ENCODE measurements around the gene IL34.

Gene IL34

GRCh38 chr16:70695331-70696070 is 49.1 kb downstream of the IL34 start:
- peaks cover 3 to 12% of the 10 kb centered on the region in 2 donors for H3K36me3 ChIP-seq (replicated peaks in 1 of 2; ENCODE audit: control insufficient read depth in 2 of 2, insufficient read depth in 2 of 2, low read length in 2 of 2)
- H2AK5ac ChIP-seq (ENCODE audit: low read depth, low read length) = peak overlapping the region; percentile 44
- H2AFZ ChIP-seq (ENCODE audit: low read length) = no peak overlapping the region
- H3K23ac ChIP-seq (ENCODE audit: low read depth, low read length, poor library complexity) = peak overlapping the region; percentile 12
- no peak overlapping the region for H3K4me3 ChIP-seq (ENCODE audit: low read length in 2 of 2)
- H3K9me3 ChIP-seq (replicated peaks in 1 of 2; ENCODE audit: control insufficient read depth in 2 of 2, insufficient read depth in 1 of 2, low read depth in 1 of 2, low read length in 2 of 2) = peaks cover 0 to 8% of the 10 kb centered on the region in 2 donors
- peak overlapping the region; percentile 32 for H2BK15ac ChIP-seq (ENCODE audit: low read length)
- H3K14ac ChIP-seq (ENCODE audit: low read length) = peak overlapping the region; percentile 27
- no peak for DNase-seq (ENCODE audit: low spot score)
- H2BK5ac ChIP-seq (ENCODE audit: low read length) = peak overlapping the region; percentile 62
- no peak overlapping the region for H3K9ac ChIP-seq (ENCODE audit: low read depth, low read length, poor library complexity)
- no peak overlapping the region for H3K4me2 ChIP-seq (ENCODE audit: insufficient read depth, low read length, poor library complexity, severe bottlenecking)
- no peak overlapping the region for H2BK12ac ChIP-seq (ENCODE audit: low read length)
- no peak overlapping the region for H2BK120ac ChIP-seq (ENCODE audit: low read depth, low read length)
- H3K27ac ChIP-seq (replicated peaks; ENCODE audit: low read length) = no peak overlapping the region
- peaks cover 41 to 44% of the 10 kb centered on the region in 2 donors for H3K4me1 ChIP-seq (ENCODE audit: control insufficient read depth in 2 of 2, insufficient read depth in 1 of 2, low read depth in 1 of 2, low read length in 2 of 2)
- WGBS, 2 donors (ENCODE audit: extremely low coverage in 2 of 2, insufficient read length in 2 of 2, insufficient replicate concordance in 1 of 2) = no CpG with 5 or more reads among the region's 14 CpGs
- H3K27me3 ChIP-seq (ENCODE audit: control insufficient read depth in 3 of 3, insufficient read depth in 3 of 3, low read depth in 1 of 3, low read length in 3 of 3) = no peaks in the 10 kb centered on the region
- no peak overlapping the region for H4K91ac ChIP-seq (ENCODE audit: low read depth, low read length, poor library complexity)
- no peak overlapping the region for H3K4ac ChIP-seq (ENCODE audit: low read length)
- H4K8ac ChIP-seq (ENCODE audit: low read depth, low read length) = no peak overlapping the region
- peaks cover 4% of the 10 kb centered on the region for H3K79me1 ChIP-seq (ENCODE audit: low read depth, low read length)
- peak overlapping the region; percentile 89 for H3K18ac ChIP-seq (ENCODE audit: low read length)

- Histone ChIP-seq H2BK15ac (ENCODE audit: low read length) (peak overlapping the region; percentile 45), H4K91ac (ENCODE audit: low read depth, low read length, poor library complexity) (no peak overlapping the region), H3K27me3 (ENCODE audit: control insufficient read depth in 3 of 3, insufficient read depth in 3 of 3, low read depth in 1 of 3, low read length in 3 of 3) (no peaks in the 10 kb centered on the region), H3K27ac (replicated peaks; ENCODE audit: low read length) (no peak overlapping the region), H2BK5ac (ENCODE audit: low read length) (no peak overlapping the region), H3K36me3 (replicated peaks in 1 of 2; ENCODE audit: control insufficient read depth in 2 of 2, insufficient read depth in 2 of 2, low read length in 2 of 2) (peaks cover 3 to 12% of the 10 kb centered on the region in 2 donors), H3K79me1 (ENCODE audit: low read depth, low read length) (peaks cover 4% of the 10 kb centered on the region), H3K4me3 (ENCODE audit: low read length in 2 of 2) (no peak overlapping the region), H3K14ac (ENCODE audit: low read length) (peak overlapping the region; percentile 73), H4K8ac (ENCODE audit: low read depth, low read length) (no peak overlapping the region), H2AK5ac (ENCODE audit: low read depth, low read length) (no peak overlapping the region), H2BK12ac (ENCODE audit: low read length) (no peak overlapping the region), H3K4ac (ENCODE audit: low read length) (no peak overlapping the region), H2BK120ac (ENCODE audit: low read depth, low read length) (no peak overlapping the region), H3K23ac (ENCODE audit: low read depth, low read length, poor library complexity) (no peak overlapping the region), H3K9me3 (replicated peaks in 1 of 2; ENCODE audit: control insufficient read depth in 2 of 2, insufficient read depth in 1 of 2, low read depth in 1 of 2, low read length in 2 of 2) (peaks cover 0 to 8% of the 10 kb centered on the region in 2 donors), H3K18ac (ENCODE audit: low read length) (peak overlapping the region; percentile 71), H3K4me2 (ENCODE audit: insufficient read depth, low read length, poor library complexity, severe bottlenecking) (no peak overlapping the region), H3K9ac (ENCODE audit: low read depth, low read length, poor library complexity) (no peak overlapping the region), H3K4me1 (ENCODE audit: control insufficient read depth in 2 of 2, insufficient read depth in 1 of 2, low read depth in 1 of 2, low read length in 2 of 2) (peaks cover 40 to 44% of the 10 kb centered on the region in 2 donors), H2AFZ (ENCODE audit: low read length) (no peak overlapping the region)
- no CpG with 5 or more reads among the region's 8 CpGs for WGBS, 2 donors (ENCODE audit: extremely low coverage in 2 of 2, insufficient read length in 2 of 2, insufficient replicate concordance in 1 of 2)
- DNase-seq (ENCODE audit: low spot score) = no peak
Measured at GRCh38 chr16:70696355-70696754, 50.0 kb downstream of the IL34 start.

- Histone ChIP-seq H2BK12ac (ENCODE audit: low read length) (peak overlapping the region; percentile 26), H4K8ac (ENCODE audit: low read depth, low read length) (peak overlapping the region; percentile 26), H2BK15ac (ENCODE audit: low read length) (peak overlapping the region; percentile 45), H3K4me2 (ENCODE audit: insufficient read depth, low read length, poor library complexity, severe bottlenecking) (no peak overlapping the region), H3K14ac (ENCODE audit: low read length) (peak overlapping the region; percentile 73), H3K4me1 (ENCODE audit: control insufficient read depth in 2 of 2, insufficient read depth in 1 of 2, low read depth in 1 of 2, low read length in 2 of 2) (peaks cover 36 to 38% of the 10 kb centered on the region in 2 donors), H4K91ac (ENCODE audit: low read depth, low read length, poor library complexity) (peak overlapping the region; percentile 40), H2BK120ac (ENCODE audit: low read depth, low read length) (no peak overlapping the region), H3K23ac (ENCODE audit: low read depth, low read length, poor library complexity) (no peak overlapping the region), H3K18ac (ENCODE audit: low read length) (peak overlapping the region; percentile 71), H3K4me3 (ENCODE audit: low read length in 2 of 2) (no peak overlapping the region), H3K36me3 (replicated peaks in 1 of 2; ENCODE audit: control insufficient read depth in 2 of 2, insufficient read depth in 2 of 2, low read length in 2 of 2) (peaks cover 3 to 12% of the 10 kb centered on the region in 2 donors), H2AFZ (ENCODE audit: low read length) (no peak overlapping the region), H3K4ac (ENCODE audit: low read length) (no peak overlapping the region), H3K79me1 (ENCODE audit: low read depth, low read length) (peaks cover 4% of the 10 kb centered on the region), H3K9me3 (replicated peaks in 1 of 2; ENCODE audit: control insufficient read depth in 2 of 2, insufficient read depth in 1 of 2, low read depth in 1 of 2, low read length in 2 of 2) (peaks cover 0 to 8% of the 10 kb centered on the region in 2 donors), H3K27ac (replicated peaks; ENCODE audit: low read length) (no peak overlapping the region), H2BK5ac (ENCODE audit: low read length) (no peak overlapping the region), H3K9ac (ENCODE audit: low read depth, low read length, poor library complexity) (no peak overlapping the region), H2AK5ac (ENCODE audit: low read depth, low read length) (peak overlapping the region; percentile 20), H3K27me3 (ENCODE audit: control insufficient read depth in 3 of 3, insufficient read depth in 3 of 3, low read depth in 1 of 3, low read length in 3 of 3) (no peaks in the 10 kb centered on the region)
- DNase-seq (ENCODE audit: low spot score) = no peak
- no CpG with 5 or more reads among the region's 19 CpGs for WGBS, 2 donors (ENCODE audit: extremely low coverage in 2 of 2, insufficient read length in 2 of 2, insufficient replicate concordance in 1 of 2)
Measured at GRCh38 chr16:70696952-70697593, 50.7 kb downstream of the IL34 start.

- Histone ChIP-seq H2BK15ac (ENCODE audit: low read length) (no peak overlapping the region), H2BK12ac (ENCODE audit: low read length) (no peak overlapping the region), H3K9me3 (replicated peaks in 1 of 2; ENCODE audit: control insufficient read depth in 2 of 2, insufficient read depth in 1 of 2, low read depth in 1 of 2, low read length in 2 of 2) (peaks cover 0 to 8% of the 10 kb centered on the region in 2 donors), H2AK5ac (ENCODE audit: low read depth, low read length) (peak overlapping the region; percentile 58), H3K27me3 (ENCODE audit: control insufficient read depth in 3 of 3, insufficient read depth in 3 of 3, low read depth in 1 of 3, low read length in 3 of 3) (no peaks in the 10 kb centered on the region), H3K79me1 (ENCODE audit: low read depth, low read length) (peaks cover 4% of the 10 kb centered on the region), H3K4me1 (ENCODE audit: control insufficient read depth in 2 of 2, insufficient read depth in 1 of 2, low read depth in 1 of 2, low read length in 2 of 2) (peaks cover 31 to 35% of the 10 kb centered on the region in 2 donors), H3K36me3 (replicated peaks in 1 of 2; ENCODE audit: control insufficient read depth in 2 of 2, insufficient read depth in 2 of 2, low read length in 2 of 2) (peaks cover 3 to 12% of the 10 kb centered on the region in 2 donors), H2BK5ac (ENCODE audit: low read length) (no peak overlapping the region), H4K91ac (ENCODE audit: low read depth, low read length, poor library complexity) (peak overlapping the region; percentile 40), H3K18ac (ENCODE audit: low read length) (no peak overlapping the region), H3K4ac (ENCODE audit: low read length) (no peak overlapping the region), H2AFZ (ENCODE audit: low read length) (no peak overlapping the region), H3K9ac (ENCODE audit: low read depth, low read length, poor library complexity) (no peak overlapping the region), H3K14ac (ENCODE audit: low read length) (no peak overlapping the region), H4K8ac (ENCODE audit: low read depth, low read length) (no peak overlapping the region), H3K27ac (replicated peaks; ENCODE audit: low read length) (no peak overlapping the region), H3K23ac (ENCODE audit: low read depth, low read length, poor library complexity) (no peak overlapping the region), H3K4me2 (ENCODE audit: insufficient read depth, low read length, poor library complexity, severe bottlenecking) (no peak overlapping the region), H3K4me3 (ENCODE audit: low read length in 2 of 2) (no peak overlapping the region), H2BK120ac (ENCODE audit: low read depth, low read length) (no peak overlapping the region)
- DNase-seq (ENCODE audit: low spot score) = no peak
- no CpG with 5 or more reads among the region's 14 CpGs for WGBS, 2 donors (ENCODE audit: extremely low coverage in 2 of 2, insufficient read length in 2 of 2, insufficient replicate concordance in 1 of 2)
Measured at GRCh38 chr16:70697594-70698170, 51.3 kb downstream of the IL34 start.

All from neuronal stem cell (in vitro differentiated cells).